ENCODE results near the gene TMEM233.
"Not testable (repeated sequence)": the region's sequence is repeated elsewhere in the genome, so short reads cannot be mapped to it uniquely, and the experiment has no call there.

DNA sequence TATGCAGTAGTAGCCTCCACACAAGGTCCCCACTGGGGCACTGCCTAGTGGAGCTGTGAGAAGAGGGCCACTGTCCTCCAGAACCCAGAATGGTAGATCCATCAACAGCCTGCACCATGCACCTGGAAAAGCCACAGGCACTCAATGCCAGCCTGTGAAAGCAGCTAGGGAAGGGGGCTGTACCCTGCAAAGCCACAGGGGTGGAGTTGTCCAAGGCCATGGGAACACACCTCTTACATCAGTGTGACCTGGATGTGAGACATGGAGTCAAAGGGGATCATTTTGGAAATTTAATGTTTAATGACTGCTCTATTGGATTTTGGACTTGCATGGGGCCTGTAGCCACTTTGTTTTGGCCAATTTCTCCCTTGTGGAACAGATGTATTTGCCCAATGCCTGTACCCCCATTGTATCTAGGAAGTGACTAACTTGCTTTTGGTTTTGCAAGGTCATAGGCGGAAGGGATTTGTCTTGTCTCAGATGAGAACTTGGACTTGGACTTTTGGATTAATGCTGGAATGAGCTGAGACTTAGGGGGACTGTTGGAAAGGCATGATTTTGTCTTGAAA is 24.8 kb downstream of the TMEM233 start:
- not testable (repeated sequence) for TF ChIP-seq BRCA1 (IDR thresholded peaks at IDR 0.05; ENCODE audit: low read depth, low read length); CTCF (IDR thresholded peaks at IDR 0.05 in 2 of 3, conservative IDR thresholded peaks at IDR 0.05 in 1 of 3; ENCODE audit: control insufficient read depth in 2 of 3, extremely low read depth in 1 of 3, insufficient read depth in 1 of 3, low read depth in 3 of 3, low read length in 3 of 3); SMAD1 (IDR thresholded peaks at IDR 0.05; ENCODE audit: low read depth, partially characterized antibody); TARDBP (IDR thresholded peaks at IDR 0.05; ENCODE audit: borderline replicate concordance); RFX5 (IDR thresholded peaks at IDR 0.05; ENCODE audit: low read depth, low read length); ETV6 (conservative IDR thresholded peaks at IDR 0.05 in 1 of 2, IDR thresholded peaks at IDR 0.05 in 1 of 2; ENCODE audit: borderline replicate concordance in 1 of 2, low read depth in 1 of 2); FOS (IDR thresholded peaks at IDR 0.05; ENCODE audit: borderline replicate concordance, extremely low read depth, insufficient read length); NFIC (IDR thresholded peaks at IDR 0.05; ENCODE audit: low read depth, low read length); CREB1 (IDR thresholded peaks at IDR 0.05; ENCODE audit: low read depth); MXI1 (IDR thresholded peaks at IDR 0.05; ENCODE audit: low read depth, low read length); MYC (IDR thresholded peaks at IDR 0.05; ENCODE audit: insufficient read depth, insufficient read length, insufficient replicate concordance, low read length, severe bottlenecking); JUNB (IDR thresholded peaks at IDR 0.05); MYB (IDR thresholded peaks at IDR 0.05; ENCODE audit: borderline replicate concordance, low read depth, low read length)
- TF ChIP-seq, protein P1, sequence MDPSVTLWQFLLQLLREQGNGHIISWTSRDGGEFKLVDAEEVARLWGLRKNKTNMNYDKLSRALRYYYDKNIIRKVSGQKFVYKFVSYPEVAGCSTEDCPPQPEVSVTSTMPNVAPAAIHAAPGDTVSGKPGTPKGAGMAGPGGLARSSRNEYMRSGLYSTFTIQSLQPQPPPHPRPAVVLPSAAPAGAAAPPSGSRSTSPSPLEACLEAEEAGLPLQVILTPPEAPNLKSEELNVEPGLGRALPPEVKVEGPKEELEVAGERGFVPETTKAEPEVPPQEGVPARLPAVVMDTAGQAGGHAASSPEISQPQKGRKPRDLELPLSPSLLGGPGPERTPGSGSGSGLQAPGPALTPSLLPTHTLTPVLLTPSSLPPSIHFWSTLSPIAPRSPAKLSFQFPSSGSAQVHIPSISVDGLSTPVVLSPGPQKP (IDR thresholded peaks at IDR 0.05; ENCODE audit: low read depth, low read length): not testable (repeated sequence)

Measured in GM12878 (cell line).